ENCODE data around the gene ZNF358.

The ZNF358 gene

DNA sequence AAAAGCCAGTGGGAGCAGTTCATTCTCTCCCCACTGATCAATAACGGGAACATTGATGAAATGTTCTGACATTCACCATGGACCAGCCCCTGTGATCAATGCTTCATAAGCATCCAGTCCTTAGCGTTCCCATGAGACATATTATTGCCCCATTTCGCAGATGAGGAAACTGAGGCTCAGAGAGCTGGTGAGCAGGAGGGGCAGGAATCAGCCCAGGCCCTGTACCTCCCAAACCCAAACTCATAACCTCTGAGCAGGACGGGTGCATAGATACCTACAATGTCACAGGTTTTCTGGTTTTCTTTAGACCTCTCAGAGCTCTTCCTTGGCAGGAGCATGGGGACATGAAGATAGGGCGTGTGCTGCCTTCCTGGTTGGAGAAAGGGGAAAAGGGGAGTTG is 8.6 kb downstream of the ZNF358 start:
- H3K36me3 ChIP-seq (ENCODE audit: insufficient read depth, low read length): peaks cover 35% of the 10 kb centered on the region
- no peak overlapping the region for H3K4me2 ChIP-seq (ENCODE audit: low read length)
- no peaks in the 10 kb centered on the region for H3K9me3 ChIP-seq (replicated peaks; ENCODE audit: low read length)
- H3K4me1 ChIP-seq (ENCODE audit: control insufficient read depth, insufficient read depth, low read length): peaks cover 13% of the 10 kb centered on the region
- H3K9ac ChIP-seq (ENCODE audit: low read depth, low read length): no peak overlapping the region
- no peaks in the 10 kb centered on the region for H3K27me3 ChIP-seq (ENCODE audit: control insufficient read depth, insufficient read depth, low read length)
- no peak overlapping the region for H3K4me3 ChIP-seq (ENCODE audit: low read length)

DNA sequence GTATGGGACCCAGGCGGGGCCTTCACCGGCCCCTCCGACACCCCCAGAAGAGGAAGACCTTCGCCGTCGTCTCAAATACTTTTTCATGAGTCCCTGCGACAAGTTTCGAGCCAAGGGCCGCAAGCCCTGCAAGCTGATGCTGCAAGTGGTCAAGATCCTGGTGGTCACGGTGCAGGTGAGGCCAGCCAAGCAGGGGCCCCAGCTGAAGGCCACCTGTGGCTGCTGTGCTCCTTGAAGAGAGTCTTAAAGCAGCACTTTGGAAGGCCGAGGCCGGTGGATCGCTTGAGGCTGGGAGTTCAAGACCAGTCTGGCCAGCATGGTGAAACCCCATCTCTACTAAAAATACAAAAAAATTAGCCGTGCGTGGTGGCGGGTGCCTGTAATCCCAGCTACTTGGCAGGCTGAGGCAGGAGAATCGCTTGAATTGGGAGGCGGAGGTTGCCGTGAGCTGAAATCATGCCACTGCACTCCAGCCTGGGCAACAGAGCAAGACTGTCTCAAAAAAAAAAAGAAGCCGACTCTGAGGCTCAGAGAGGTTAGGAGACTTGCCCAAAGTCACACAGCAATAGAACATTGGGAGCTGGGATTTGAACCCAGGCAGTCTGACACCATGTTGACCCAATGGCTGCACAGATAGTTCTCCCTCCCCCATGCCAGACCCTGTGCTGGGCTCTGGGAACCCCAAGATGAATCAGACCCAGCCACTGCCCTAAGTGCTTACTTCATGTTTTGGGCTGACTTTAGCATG is 9.3 kb downstream of the ZNF358 start:
- Histone ChIP-seq H3K27me3 (ENCODE audit: control insufficient read depth, insufficient read depth, low read length) (no peaks in the 10 kb centered on the region), H3K4me3 (ENCODE audit: low read length) (no peak overlapping the region), H3K4me1 (ENCODE audit: control insufficient read depth, insufficient read depth, low read length) (peaks cover 13% of the 10 kb centered on the region), H3K9ac (ENCODE audit: low read depth, low read length) (no peak overlapping the region), H3K4me2 (ENCODE audit: low read length) (no peak overlapping the region), H3K9me3 (replicated peaks; ENCODE audit: low read length) (no peaks in the 10 kb centered on the region), H3K36me3 (ENCODE audit: insufficient read depth, low read length) (peaks cover 37% of the 10 kb centered on the region)

DNA sequence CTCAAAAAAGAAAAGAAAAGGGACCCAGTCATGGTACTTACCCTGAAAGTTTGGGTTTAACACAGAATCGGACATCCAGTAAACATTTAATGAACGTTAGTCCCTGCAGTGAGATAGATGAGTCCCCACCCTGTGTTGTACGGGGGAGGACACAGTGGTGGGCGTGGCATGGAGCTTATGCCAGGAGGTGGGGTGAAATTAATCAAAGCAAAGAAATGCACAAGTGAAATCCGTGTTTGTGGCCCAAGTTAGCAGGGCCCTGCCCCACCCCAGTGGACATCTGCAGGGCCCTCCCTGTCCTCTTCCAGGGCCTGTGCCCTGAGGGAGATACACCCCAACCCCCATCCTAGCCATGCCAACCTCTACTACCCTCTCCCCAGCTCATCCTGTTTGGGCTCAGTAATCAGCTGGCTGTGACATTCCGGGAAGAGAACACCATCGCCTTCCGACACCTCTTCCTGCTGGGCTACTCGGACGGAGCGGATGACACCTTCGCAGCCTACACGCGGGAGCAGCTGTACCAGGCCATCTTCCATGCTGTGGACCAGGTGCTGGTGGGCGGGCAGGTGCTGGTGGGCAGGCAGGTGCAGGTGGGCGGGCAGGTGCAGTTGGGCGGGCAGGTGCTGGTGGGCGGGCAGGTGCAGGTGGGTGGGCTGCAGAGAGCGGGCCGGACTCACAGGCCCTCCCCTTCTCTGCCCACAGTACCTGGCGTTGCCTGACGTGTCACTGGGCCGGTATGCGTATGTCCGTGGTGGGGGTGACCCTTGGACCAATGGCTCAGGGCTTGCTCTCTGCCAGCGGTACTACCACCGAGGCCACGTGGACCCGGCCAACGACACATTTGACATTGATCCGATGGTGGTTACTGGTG is 10.4 kb downstream of the ZNF358 start:
- no peak overlapping the region for H3K4me2 ChIP-seq (ENCODE audit: low read length)
- peaks cover 13% of the 10 kb centered on the region for H3K4me1 ChIP-seq (ENCODE audit: control insufficient read depth, insufficient read depth, low read length)
- H3K36me3 ChIP-seq (ENCODE audit: insufficient read depth, low read length): peaks cover 37% of the 10 kb centered on the region
- no peaks in the 10 kb centered on the region for H3K27me3 ChIP-seq (ENCODE audit: control insufficient read depth, insufficient read depth, low read length)
- H3K4me3 ChIP-seq (ENCODE audit: low read length): no peak overlapping the region
- no peaks in the 10 kb centered on the region for H3K9me3 ChIP-seq (replicated peaks; ENCODE audit: low read length)
- H3K9ac ChIP-seq (ENCODE audit: low read depth, low read length): no peak overlapping the region

DNA sequence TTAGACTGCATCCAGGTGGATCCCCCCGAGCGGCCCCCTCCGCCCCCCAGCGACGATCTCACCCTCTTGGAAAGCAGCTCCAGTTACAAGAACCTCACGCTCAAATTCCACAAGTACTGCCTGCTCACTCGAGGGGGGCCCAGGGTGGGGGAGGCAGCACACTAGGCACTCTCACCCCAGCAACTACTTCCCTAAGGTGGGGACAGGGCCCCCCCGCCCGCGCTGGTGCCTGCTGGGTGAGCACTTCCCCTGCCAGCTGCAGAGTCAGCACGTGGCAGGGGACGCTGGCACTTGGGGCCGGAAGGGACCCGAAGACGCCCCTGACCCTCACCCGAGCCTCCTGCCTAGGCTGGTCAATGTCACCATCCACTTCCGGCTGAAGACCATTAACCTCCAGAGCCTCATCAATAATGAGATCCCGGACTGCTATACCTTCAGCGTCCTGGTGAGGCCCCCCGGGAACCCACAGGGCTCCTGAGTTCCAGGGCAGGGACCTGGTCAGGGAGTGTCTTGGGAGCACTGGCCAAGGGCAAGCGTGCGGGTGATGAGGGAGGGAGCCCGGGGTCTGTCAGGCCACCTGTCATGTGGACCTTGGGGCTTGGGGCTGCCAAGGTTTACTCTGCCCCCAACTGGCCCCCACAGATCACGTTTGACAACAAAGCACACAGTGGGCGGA is 11.8 kb downstream of the ZNF358 start:
- H3K36me3 ChIP-seq (ENCODE audit: insufficient read depth, low read length): peaks cover 40% of the 10 kb centered on the region

DNA sequence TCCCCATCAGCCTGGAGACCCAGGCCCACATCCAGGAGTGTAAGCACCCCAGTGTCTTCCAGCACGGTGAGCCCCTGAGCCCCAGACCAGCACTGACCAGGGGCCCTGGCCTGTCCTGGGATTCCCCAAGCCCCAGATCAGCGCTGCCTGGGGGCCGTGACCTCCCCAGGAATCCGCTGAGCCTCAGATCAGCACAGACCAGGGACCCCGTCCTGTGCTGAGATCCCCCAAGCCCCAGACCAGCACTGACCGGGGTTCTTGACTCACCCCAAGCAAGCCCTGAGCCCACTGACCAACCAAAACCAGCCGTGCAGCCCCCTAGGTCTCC is 12.3 kb downstream of the ZNF358 start:
- Histone ChIP-seq H3K9me3 (replicated peaks; ENCODE audit: low read length) (no peaks in the 10 kb centered on the region), H3K36me3 (ENCODE audit: insufficient read depth, low read length) (peaks cover 40% of the 10 kb centered on the region), H3K4me2 (ENCODE audit: low read length) (no peak overlapping the region), H3K4me3 (ENCODE audit: low read length) (no peak overlapping the region), H3K9ac (ENCODE audit: low read depth, low read length) (no peak overlapping the region), H3K4me1 (ENCODE audit: control insufficient read depth, insufficient read depth, low read length) (peaks cover 9% of the 10 kb centered on the region), H3K27me3 (ENCODE audit: control insufficient read depth, insufficient read depth, low read length) (no peaks in the 10 kb centered on the region)

More for the DNA sequence above, 11.8 kb downstream of the ZNF358 start:
- no peak overlapping the region for H3K4me3 ChIP-seq (ENCODE audit: low read length)
- H3K4me1 ChIP-seq (ENCODE audit: control insufficient read depth, insufficient read depth, low read length): peaks cover 6% of the 10 kb centered on the region
- no peak overlapping the region for H3K9ac ChIP-seq (ENCODE audit: low read depth, low read length)
- H3K27me3 ChIP-seq (ENCODE audit: control insufficient read depth, insufficient read depth, low read length): no peaks in the 10 kb centered on the region
- H3K9me3 ChIP-seq (replicated peaks; ENCODE audit: low read length): no peaks in the 10 kb centered on the region
- no peak overlapping the region for H3K4me2 ChIP-seq (ENCODE audit: low read length)

DNA sequence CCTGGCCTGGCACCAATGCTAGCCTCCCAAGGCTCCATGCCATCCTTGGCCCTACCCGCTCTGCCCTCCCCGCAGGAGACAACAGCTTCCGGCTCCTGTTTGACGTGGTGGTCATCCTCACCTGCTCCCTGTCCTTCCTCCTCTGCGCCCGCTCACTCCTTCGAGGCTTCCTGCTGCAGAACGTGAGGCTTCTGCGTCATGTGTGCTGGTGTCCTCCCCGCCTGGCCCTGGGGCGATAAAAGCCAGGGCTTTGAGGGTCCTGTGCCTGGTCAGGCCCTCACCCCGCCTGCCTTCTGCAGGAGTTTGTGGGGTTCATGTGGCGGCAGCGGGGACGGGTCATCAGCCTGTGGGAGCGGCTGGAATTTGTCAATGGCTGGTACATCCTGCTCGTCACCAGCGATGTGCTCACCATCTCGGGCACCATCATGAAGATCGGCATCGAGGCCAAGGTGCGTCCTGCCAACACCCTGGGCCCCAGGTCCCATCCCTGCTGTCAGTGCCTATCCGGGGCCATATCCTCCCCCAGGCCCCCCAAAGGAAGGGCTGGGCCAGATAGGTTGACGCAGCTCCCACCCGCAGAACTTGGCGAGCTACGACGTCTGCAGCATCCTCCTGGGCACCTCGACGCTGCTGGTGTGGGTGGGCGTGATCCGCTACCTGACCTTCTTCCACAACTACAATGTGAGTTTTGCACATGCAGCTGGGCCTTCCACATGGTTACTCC is 12.8 kb downstream of the ZNF358 start:
- H3K4me3 ChIP-seq (ENCODE audit: low read length): no peak overlapping the region
- no peak overlapping the region for H3K4me2 ChIP-seq (ENCODE audit: low read length)
- no peak overlapping the region for H3K9ac ChIP-seq (ENCODE audit: low read depth, low read length)
- H3K27me3 ChIP-seq (ENCODE audit: control insufficient read depth, insufficient read depth, low read length): no peaks in the 10 kb centered on the region
- H3K4me1 ChIP-seq (ENCODE audit: control insufficient read depth, insufficient read depth, low read length): peaks cover 10% of the 10 kb centered on the region
- H3K36me3 ChIP-seq (ENCODE audit: insufficient read depth, low read length): peaks cover 40% of the 10 kb centered on the region
- no peaks in the 10 kb centered on the region for H3K9me3 ChIP-seq (replicated peaks; ENCODE audit: low read length)

DNA sequence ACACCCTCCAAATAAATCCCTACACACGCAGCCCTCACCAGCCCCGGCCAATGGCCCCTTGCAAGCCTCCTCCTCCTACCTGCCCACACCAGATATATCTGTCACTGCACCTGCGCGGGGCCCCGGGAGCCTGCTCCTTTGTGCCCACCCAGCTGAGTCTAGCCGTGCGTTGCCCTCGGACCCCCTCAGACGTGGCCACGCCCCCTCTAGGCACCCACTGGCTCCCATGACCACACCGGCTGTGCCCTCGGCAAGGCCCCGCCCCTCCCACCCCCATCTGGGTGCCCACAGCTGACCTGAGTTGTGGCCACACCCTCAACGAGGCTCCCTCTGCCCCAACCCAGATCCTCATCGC is 13.3 kb downstream of the ZNF358 start:
- Histone ChIP-seq H3K27me3 (ENCODE audit: control insufficient read depth, insufficient read depth, low read length) (no peaks in the 10 kb centered on the region), H3K36me3 (ENCODE audit: insufficient read depth, low read length) (peaks cover 40% of the 10 kb centered on the region), H3K4me3 (ENCODE audit: low read length) (no peak overlapping the region), H3K9me3 (replicated peaks; ENCODE audit: low read length) (no peaks in the 10 kb centered on the region), H3K9ac (ENCODE audit: low read depth, low read length) (no peak overlapping the region), H3K4me2 (ENCODE audit: low read length) (no peak overlapping the region), H3K4me1 (ENCODE audit: control insufficient read depth, insufficient read depth, low read length) (peaks cover 11% of the 10 kb centered on the region)

DNA sequence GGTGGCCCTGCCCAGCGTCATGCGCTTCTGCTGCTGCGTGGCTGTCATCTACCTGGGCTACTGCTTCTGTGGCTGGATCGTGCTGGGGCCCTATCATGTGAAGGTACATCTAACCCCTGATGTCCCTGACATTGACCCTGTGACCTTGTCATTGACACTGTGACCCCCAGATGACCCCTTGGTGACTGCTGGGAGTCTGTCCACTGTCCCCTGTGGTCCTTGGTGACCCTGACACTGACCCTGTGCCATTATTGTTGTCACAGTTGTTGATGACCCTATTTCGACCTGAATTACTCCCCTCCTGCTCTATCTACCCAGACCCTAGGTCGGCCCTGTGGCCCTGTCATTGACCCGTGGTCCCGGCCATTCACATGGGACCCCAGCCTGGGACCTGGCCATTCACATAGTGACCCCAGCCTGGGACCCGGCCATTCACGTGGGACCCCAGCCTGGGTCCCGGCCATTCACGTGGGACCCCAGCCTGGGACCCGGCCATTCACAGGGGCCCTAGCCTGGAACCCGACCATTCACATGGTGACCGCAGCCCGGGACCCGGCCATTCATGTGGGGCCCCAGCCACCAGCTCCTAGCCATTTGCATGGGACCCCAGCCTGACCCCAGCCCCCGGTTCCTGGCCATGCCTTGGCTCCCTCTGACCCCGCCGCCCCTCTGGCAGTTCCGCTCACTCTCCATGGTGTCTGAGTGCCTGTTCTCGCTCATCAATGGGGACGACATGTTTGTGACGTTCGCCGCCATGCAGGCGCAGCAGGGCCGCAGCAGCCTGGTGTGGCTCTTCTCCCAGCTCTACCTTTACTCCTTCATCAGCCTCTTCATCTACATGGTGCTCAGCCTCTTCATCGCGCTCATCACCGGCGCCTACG is 13.9 kb downstream of the ZNF358 start:
- no peaks in the 10 kb centered on the region for H3K9me3 ChIP-seq (replicated peaks; ENCODE audit: low read length)
- H3K4me1 ChIP-seq (ENCODE audit: control insufficient read depth, insufficient read depth, low read length): peaks cover 11% of the 10 kb centered on the region
- no peaks in the 10 kb centered on the region for H3K27me3 ChIP-seq (ENCODE audit: control insufficient read depth, insufficient read depth, low read length)
- no peak overlapping the region for H3K4me2 ChIP-seq (ENCODE audit: low read length)
- H3K9ac ChIP-seq (ENCODE audit: low read depth, low read length): no peak overlapping the region
- H3K4me3 ChIP-seq (ENCODE audit: low read length): no peak overlapping the region
- peaks cover 34% of the 10 kb centered on the region for H3K36me3 ChIP-seq (ENCODE audit: insufficient read depth, low read length)

DNA sequence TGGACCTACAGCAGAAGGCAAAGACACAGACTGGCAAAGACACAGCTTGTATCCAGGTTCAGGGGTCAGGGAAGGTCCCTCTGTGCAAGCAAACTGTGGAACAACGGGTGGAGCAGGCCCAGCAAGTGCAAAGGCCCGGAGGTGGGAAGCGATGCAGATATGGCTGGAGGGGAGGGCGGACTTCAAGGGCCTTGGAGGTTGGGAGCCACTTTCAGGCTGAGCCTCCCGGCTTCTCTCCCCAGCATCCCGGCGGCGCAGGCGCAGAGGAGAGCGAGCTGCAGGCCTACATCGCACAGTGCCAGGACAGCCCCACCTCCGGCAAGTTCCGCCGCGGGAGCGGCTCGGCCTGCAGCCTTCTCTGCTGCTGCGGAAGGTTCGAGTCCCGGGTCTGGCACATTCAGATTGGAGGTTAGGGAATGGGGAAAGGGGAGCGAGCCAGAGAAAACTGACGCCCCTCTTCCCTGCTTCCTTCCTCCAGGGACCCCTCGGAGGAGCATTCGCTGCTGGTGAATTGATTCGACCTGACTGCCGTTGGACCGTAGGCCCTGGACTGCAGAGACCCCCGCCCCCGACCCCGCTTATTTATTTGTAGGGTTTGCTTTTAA is 17.5 kb downstream of the ZNF358 start:
- Histone ChIP-seq H3K9me3 (replicated peaks; ENCODE audit: low read length) (no peaks in the 10 kb centered on the region), H3K9ac (ENCODE audit: low read depth, low read length) (peak overlapping the region; percentile 88), H3K4me1 (ENCODE audit: control insufficient read depth, insufficient read depth, low read length) (peaks cover 15% of the 10 kb centered on the region), H3K27me3 (ENCODE audit: control insufficient read depth, insufficient read depth, low read length) (no peaks in the 10 kb centered on the region), H3K4me2 (ENCODE audit: low read length) (peak overlapping the region; percentile 99), H3K36me3 (ENCODE audit: insufficient read depth, low read length) (peaks cover 18% of the 10 kb centered on the region), H3K4me3 (ENCODE audit: low read length) (peak overlapping the region; percentile 98)

DNA sequence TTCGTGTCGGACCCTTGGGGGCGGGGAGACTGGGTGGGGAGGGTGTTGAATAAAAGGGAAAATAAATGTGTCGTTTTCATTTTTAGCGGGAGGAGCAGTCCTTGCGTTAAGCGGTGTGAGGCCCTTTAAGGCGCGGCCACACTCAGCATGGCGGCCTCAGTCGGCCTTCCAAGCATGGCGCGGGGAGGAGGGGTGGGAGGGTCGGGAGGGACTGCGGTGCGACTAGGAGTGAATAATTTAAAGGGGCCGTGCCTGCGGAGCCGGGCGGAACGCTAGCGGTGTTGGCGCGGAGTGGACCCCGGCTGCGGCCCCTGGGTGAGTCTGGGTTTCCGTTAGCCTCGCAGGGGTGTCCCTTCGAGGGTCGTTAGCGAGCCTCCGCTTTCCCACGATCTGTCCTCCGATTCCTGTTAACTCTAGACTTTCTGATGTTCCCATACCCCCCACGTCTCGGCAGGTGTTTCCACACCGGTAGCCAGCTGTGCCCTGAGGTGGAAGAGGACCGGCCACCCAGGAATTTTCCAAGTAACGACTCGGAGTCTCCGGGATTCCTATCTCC is 18.1 kb downstream of the ZNF358 start:
- Histone ChIP-seq H3K4me3 (ENCODE audit: low read length) (peak overlapping the region; percentile 98), H3K36me3 (ENCODE audit: insufficient read depth, low read length) (peaks cover 12% of the 10 kb centered on the region), H3K9ac (ENCODE audit: low read depth, low read length) (peak overlapping the region; percentile 88), H3K4me1 (ENCODE audit: control insufficient read depth, insufficient read depth, low read length) (peaks cover 15% of the 10 kb centered on the region), H3K4me2 (ENCODE audit: low read length) (peak overlapping the region; percentile 99), H3K27me3 (ENCODE audit: control insufficient read depth, insufficient read depth, low read length) (no peaks in the 10 kb centered on the region), H3K9me3 (replicated peaks; ENCODE audit: low read length) (no peaks in the 10 kb centered on the region)

All from skeletal muscle satellite cell (primary cell).